A549 (cell line): ENCODE data around the gene GRID2. TPM values are rescaled to one million over a fixed set of nuclear protein-coding genes. Genes with fewer than 3 reads are reported as not detected.

Experiments used
- ATAC-seq, 2 experiments: fragments of 200-7000 bp in 1 of 2; fragments of >200 bp in 1 of 2; cut with Nextera tagmentation in 1 of 2; cut with Tn5 transposase in 1 of 2; 3 replicates each; pipeline versions ENCODE4 v1.8.0 to v1.9.1; 2018 to 2020; ENCODE audit warnings: mild to moderate bottlenecking in 1 of 2, moderate library complexity in 1 of 2
- CTCF ChIA-PET: fragments of 300-600 bp; sonication (Branson Sonifier 250); formaldehyde crosslinking; extraction: SDS; loops from one replicate; lab custom pipeline; 2021; ENCODE audit warnings: antibody characterized with exemption, inconsistent platforms; lab: Yijun Ruan, JAX
- POLR2A ChIA-PET: fragments of 350-600 bp; formaldehyde crosslinking; extraction: SDS; loops from one replicate; lab custom pipeline; 2021; ENCODE audit warnings: antibody characterized with exemption, inconsistent platforms; lab: Yijun Ruan, JAX
- DNase-seq, 2 experiments: peaks; one replicate each; pipeline versions ENCODE4 v3.0.0 to v3.0.0-alpha.2; 2011 to 2016; ENCODE audit warnings: low read depth in 1 of 2, low spot score in 1 of 2
- FAIRE-seq: peaks from 2 replicates; lab custom pipeline; 2011; peaks lifted over from hg19 to GRCh38; lab: Jason Lieb, UNC
- H3K27ac ChIP-seq, 2 experiments: fragments of >200 bp; sonication (Bioruptor Twin); formaldehyde crosslinking; 3 replicates each; pipeline ENCODE4 v1.5.1; 2016 to 2017
- H3K4me1 ChIP-seq: fragments of >200 bp; sonication (Bioruptor Twin); formaldehyde crosslinking; 3 replicates; pipeline ENCODE4 v1.6.1; 2016
- H3K4me2 ChIP-seq: fragments of >200 bp; sonication (Bioruptor Twin); formaldehyde crosslinking; 3 replicates; pipeline ENCODE4 v1.6.1; 2016
- H3K4me3 ChIP-seq: fragments of >200 bp; sonication (Bioruptor Twin); formaldehyde crosslinking; 3 replicates; pipeline ENCODE4 v1.5.1; 2016
- H3K9me3 ChIP-seq: fragments of >200 bp; sonication (Bioruptor Twin); formaldehyde crosslinking; 3 replicates; pipeline ENCODE4 v1.6.1; 2016
- BHLHE40 ChIP-seq: IDR thresholded peaks from 2 replicates; pipeline ENCODE4 v1.6.1; 2012; ENCODE audit warnings: low read depth, low read length, inconsistent platforms
- CBX2 ChIP-seq: fragments of 200-600 bp; sonication (generic); IDR thresholded peaks from 2 replicates; pipeline ENCODE4 v1.6.1; 2016; ENCODE audit warnings: low read depth, mild to moderate bottlenecking, borderline replicate concordance
- CHD4 ChIP-seq: fragments of 200-600 bp; sonication (generic); IDR thresholded peaks from 2 replicates; pipeline ENCODE4 v1.6.1; 2016; ENCODE audit warnings: antibody characterized with exemption, mild to moderate bottlenecking, borderline replicate concordance
- EHF ChIP-seq: fragments of 250-450 bp; sonication (Bioruptor Pico); IDR thresholded peaks from 2 replicates; pipeline ENCODE4 v1.5.0; 2020; ENCODE audit warnings: mild to moderate bottlenecking
- FOSB ChIP-seq: fragments of 250-450 bp; sonication (Bioruptor Pico); IDR thresholded peaks from 2 replicates; pipeline ENCODE4 v1.5.0; 2020; ENCODE audit warnings: mild to moderate bottlenecking, moderate library complexity
- FOSL2 ChIP-seq, 2 experiments: fragments of 450-650 bp in 1 of 2; fragments of >200 bp in 1 of 2; sonication (Bioruptor Twin) in 1 of 2; formaldehyde crosslinking; IDR thresholded peaks; 2 replicates each; pipeline versions ENCODE4 v1.5.0 to v1.6.1; 2016 to 2020; ENCODE audit warnings: mild to moderate bottlenecking in 1 of 2, moderate library complexity in 1 of 2
- FOXS1 ChIP-seq: fragments of 250-450 bp; sonication (Bioruptor Pico); IDR thresholded peaks from 2 replicates; pipeline ENCODE4 v1.5.0; 2020; ENCODE audit warnings: mild to moderate bottlenecking, moderate library complexity
- HDAC2 ChIP-seq: fragments of 200-600 bp; sonication (generic); IDR thresholded peaks from 2 replicates; pipeline ENCODE4 v1.6.1; 2016
- KDM1A ChIP-seq: fragments of 200-600 bp; sonication (generic); IDR thresholded peaks from 2 replicates; pipeline ENCODE4 v1.6.1; 2016; ENCODE audit warnings: low read depth, mild to moderate bottlenecking
- KDM5A ChIP-seq: fragments of 200-600 bp; sonication (generic); IDR thresholded peaks from 2 replicates; pipeline ENCODE4 v1.6.1; 2016; ENCODE audit warnings: antibody characterized with exemption, mild to moderate bottlenecking
- MYC ChIP-seq: IDR thresholded peaks from 2 replicates; pipeline ENCODE4 v1.6.1; 2012; ENCODE audit warnings: mild to moderate bottlenecking, inconsistent platforms, low read length, improper control_type of control experiment, borderline replicate concordance
- POLR2A ChIP-seq: IDR thresholded peaks from 2 replicates; pipeline ENCODE4 v1.6.1; 2012; ENCODE audit warnings: mild to moderate bottlenecking, low read length
- RAD21 ChIP-seq, 2 experiments: fragments of >200 bp in 1 of 2; sonication (Bioruptor Twin) in 1 of 2; formaldehyde crosslinking in 1 of 2; IDR thresholded peaks in 1 of 2; conservative IDR thresholded peaks in 1 of 2; 2 replicates in 1 of 2; 3 replicates in 1 of 2; pipeline ENCODE4 v1.6.1; 2012 to 2018; ENCODE audit warnings: inconsistent platforms in 1 of 2
- RNF2 ChIP-seq: fragments of 200-600 bp; sonication (generic); IDR thresholded peaks from 2 replicates; pipeline ENCODE4 v1.6.1; 2016; ENCODE audit warnings: low read depth, mild to moderate bottlenecking, antibody characterized with exemption, moderate library complexity, borderline replicate concordance
- TP53 ChIP-seq: fragments of 250-450 bp; sonication (Bioruptor Pico); IDR thresholded peaks from 2 replicates; pipeline ENCODE4 v1.5.0; 2021; ENCODE audit warnings: mild to moderate bottlenecking, moderate library complexity
- ZC3H11A ChIP-seq: fragments of 450-650 bp; IDR thresholded peaks from 2 replicates; pipeline ENCODE4 v1.6.1; 2014; ENCODE audit warnings: antibody characterized with exemption, mild to moderate bottlenecking
- ZFP36 ChIP-seq: fragments of 450-650 bp; IDR thresholded peaks from 2 replicates; pipeline ENCODE4 v1.6.1; 2014; ENCODE audit warnings: borderline replicate concordance; ENCODE audit not compliant: partially characterized antibody
- WGBS: methylation state at CpG from one replicate; pipeline ENCODE4 v1.1.6; 2017; ENCODE audit errors: missing lambda C conversion rate; 5-methylcytosine and 5-hydroxymethylcytosine counted together
- polyA plus RNA-seq, 4 experiments: library from polyadenylated mRNA; depleted of rRNA in 3 of 4; stranded (reverse); fragments of >200 nt; fragmentation: RNase III in 1 of 4; extraction: RNeasy Plus Mini Kit Qiagen cat#74134 plus additional on column Dnase treatment in 1 of 4; gene quantifications; 2 replicates in 3 of 4; 3 replicates in 1 of 4; pipeline ENCODE4 v1.2.3, GENCODE V29; 2011 to 2017
- TF ChIP-seq, protein P1 (sequence below): fragments of 250-450 bp; sonication (Bioruptor Pico); IDR thresholded peaks from 2 replicates; pipeline ENCODE4 v1.5.0; 2021; ENCODE audit warnings: mild to moderate bottlenecking, moderate library complexity, borderline replicate concordance
- TF ChIP-seq, protein P2 (sequence below): fragments of 250-450 bp; sonication (Bioruptor Pico); IDR thresholded peaks from 2 replicates; pipeline ENCODE4 v1.5.0; 2020; ENCODE audit warnings: low read depth, mild to moderate bottlenecking, moderate library complexity
- TF ChIP-seq, protein P3 (sequence below): fragments of >200 bp; sonication (Bioruptor Twin); formaldehyde crosslinking; IDR thresholded peaks from 3 replicates; pipeline ENCODE4 v1.6.1; 2016

The GRID2 gene
- polyA plus RNA-seq, 2 of the 4 experiments (the other 2 are of a cell fraction), result not detected

DNA sequence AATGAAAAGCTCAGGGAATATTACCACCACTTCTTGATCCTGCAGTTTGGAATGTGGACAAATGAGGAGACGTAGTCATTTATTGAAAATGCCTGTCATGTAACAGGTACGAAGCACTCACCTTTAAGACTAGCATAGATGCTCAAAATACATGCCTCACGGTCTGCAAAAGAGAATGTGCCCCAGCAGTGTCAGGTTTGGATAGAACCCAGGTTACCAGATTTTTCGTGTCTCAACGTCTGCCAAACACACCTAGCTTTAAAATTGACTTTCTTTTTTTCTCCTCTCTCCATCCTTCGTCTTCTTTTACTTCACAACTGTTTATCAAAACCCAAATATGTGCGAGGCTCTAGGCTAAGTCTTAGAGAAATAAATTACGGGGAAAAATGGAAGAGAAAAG lies 918.0 kb downstream of the GRID2 start:
- no peak for ATAC-seq
- Histone ChIP-seq H3K4me2 (no peak overlapping the region), H3K27ac (no peak overlapping the region), H3K9me3 (no peaks in the 10 kb centered on the region), H3K4me3 (no peak overlapping the region), H3K4me1 (no peaks in the 10 kb centered on the region)
- ChIA-PET POLR2A (no interaction called here), CTCF (no interaction called here)
- TF ChIP-seq KDM5A (no peak), EHF (CRISPR knock-in tag) (no peak), BHLHE40 (no peak), KDM1A (no peak), TP53 (no peak), FOXS1 (CRISPR knock-in tag) (no peak), RAD21 (conservative IDR thresholded peaks at IDR 0.05 in 1 of 2, IDR thresholded peaks at IDR 0.05 in 1 of 2) (no peak), FOSL2 (IDR thresholded peaks at IDR 0.05) (no peak), FOSL2 (CRISPR knock-in tag; IDR thresholded peaks at IDR 0.05) (no peak), HDAC2 (no peak), CBX2 (no peak)
- TF ChIP-seq, protein P1, sequence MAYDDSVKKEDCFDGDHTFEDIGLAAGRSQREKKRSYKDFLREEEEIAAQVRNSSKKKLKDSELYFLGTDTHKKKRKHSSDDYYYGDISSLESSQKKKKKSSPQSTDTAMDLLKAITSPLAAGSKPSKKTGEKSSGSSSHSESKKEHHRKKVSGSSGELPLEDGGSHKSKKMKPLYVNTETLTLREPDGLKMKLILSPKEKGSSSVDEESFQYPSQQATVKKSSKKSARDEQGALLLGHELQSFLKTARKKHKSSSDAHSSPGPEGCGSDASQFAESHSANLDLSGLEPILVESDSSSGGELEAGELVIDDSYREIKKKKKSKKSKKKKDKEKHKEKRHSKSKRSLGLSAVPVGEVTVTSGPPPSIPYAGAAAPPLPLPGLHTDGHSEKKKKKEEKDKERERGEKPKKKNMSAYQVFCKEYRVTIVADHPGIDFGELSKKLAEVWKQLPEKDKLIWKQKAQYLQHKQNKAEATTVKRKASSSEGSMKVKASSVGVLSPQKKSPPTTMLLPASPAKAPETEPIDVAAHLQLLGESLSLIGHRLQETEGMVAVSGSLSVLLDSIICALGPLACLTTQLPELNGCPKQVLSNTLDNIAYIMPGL (CRISPR knock-in tag), result no peak
- DNase-seq, result no peak
- WGBS, result 37% methylated on average over 8 of the region's 8 CpGs
- FAIRE-seq, result no peak

DNA sequence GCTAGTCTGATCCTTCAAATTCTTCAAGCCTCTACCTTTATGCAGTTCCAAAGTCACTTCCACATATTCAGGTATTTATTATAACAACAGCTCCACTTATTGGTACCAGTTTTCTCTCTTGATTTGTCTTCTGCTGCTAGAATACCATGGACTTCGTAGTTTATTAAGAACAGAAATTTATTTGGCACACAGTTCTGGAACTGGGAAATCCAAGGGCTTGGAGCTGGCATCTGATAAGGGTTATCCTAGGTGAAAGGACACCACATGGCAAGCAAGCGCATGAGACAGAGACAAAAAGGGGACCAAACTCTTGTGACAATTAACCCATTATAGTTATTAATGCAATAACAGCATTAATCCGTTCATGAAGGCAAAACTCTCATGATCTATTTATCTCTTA lies 924.3 kb downstream of the GRID2 start:
- POLR2A ChIA-PET, result no interaction called here

DNA sequence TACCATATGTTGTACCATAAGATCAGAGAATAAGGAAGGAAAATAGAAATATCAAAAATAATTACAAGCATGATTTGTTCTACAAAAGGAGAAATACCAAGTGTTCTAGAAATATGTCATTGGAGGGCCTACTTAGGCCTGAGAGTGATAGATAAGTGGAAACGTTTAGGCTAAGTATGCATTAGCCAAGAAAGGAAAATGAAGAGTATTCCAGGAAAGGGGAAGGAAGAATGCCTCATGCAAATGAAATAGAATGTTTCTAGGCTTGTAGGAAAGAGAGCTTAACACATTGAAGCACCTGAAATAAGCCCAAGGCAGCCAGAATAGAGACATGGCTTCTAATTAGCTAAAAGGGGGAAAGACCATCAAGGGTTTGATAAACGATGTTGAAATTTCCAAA lies 929.1 kb downstream of the GRID2 start:
- TF ChIP-seq RNF2, result no peak
- TF ChIP-seq EHF (CRISPR knock-in tag), result no peak
- TF ChIP-seq FOSB (CRISPR knock-in tag), result no peak
- no peak for TF ChIP-seq MYC
- no peak for TF ChIP-seq HDAC2
- TF ChIP-seq, protein P2, sequence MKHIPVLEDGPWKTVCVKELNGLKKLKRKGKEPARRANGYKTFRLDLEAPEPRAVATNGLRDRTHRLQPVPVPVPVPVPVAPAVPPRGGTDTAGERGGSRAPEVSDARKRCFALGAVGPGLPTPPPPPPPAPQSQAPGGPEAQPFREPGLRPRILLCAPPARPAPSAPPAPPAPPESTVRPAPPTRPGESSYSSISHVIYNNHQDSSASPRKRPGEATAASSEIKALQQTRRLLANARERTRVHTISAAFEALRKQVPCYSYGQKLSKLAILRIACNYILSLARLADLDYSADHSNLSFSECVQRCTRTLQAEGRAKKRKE (CRISPR knock-in tag), result no peak
- TF ChIP-seq RAD21 (conservative IDR thresholded peaks at IDR 0.05 in 1 of 2, IDR thresholded peaks at IDR 0.05 in 1 of 2), result no peak
- TF ChIP-seq CHD4, result no peak
- TF ChIP-seq, protein P3, sequence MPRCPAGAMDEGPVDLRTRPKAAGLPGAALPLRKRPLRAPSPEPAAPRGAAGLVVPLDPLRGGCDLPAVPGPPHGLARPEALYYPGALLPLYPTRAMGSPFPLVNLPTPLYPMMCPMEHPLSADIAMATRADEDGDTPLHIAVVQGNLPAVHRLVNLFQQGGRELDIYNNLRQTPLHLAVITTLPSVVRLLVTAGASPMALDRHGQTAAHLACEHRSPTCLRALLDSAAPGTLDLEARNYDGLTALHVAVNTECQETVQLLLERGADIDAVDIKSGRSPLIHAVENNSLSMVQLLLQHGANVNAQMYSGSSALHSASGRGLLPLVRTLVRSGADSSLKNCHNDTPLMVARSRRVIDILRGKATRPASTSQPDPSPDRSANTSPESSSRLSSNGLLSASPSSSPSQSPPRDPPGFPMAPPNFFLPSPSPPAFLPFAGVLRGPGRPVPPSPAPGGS, result no peak
- TF ChIP-seq ZFP36, result no peak
- TF ChIP-seq ZC3H11A, result no peak
- no peak for TF ChIP-seq POLR2A
- no peak for TF ChIP-seq FOXS1 (CRISPR knock-in tag)
- no peak for TF ChIP-seq TP53
- no peak for TF ChIP-seq FOSL2 (IDR thresholded peaks at IDR 0.05)
- TF ChIP-seq FOSL2 (CRISPR knock-in tag; IDR thresholded peaks at IDR 0.05), result no peak
- CTCF ChIA-PET, result no interaction called here
- ATAC-seq (no peak), FAIRE-seq (no peak), DNase-seq (no peak)
- no peak overlapping the region for H3K27ac ChIP-seq
- H3K4me2 ChIP-seq, result no peak overlapping the region
- 38% methylated on average over 2 of the region's 2 CpGs for WGBS
- no peaks in the 10 kb centered on the region for H3K4me1 ChIP-seq
- POLR2A ChIA-PET, result no interaction called here
- H3K4me3 ChIP-seq, result no peak overlapping the region
- H3K9me3 ChIP-seq, result no peaks in the 10 kb centered on the region

More for the DNA sequence above, 924.3 kb downstream of the GRID2 start:
- FAIRE-seq (no peak), ATAC-seq (no peak), DNase-seq (no peak)
- no peak for TF ChIP-seq CBX2
- WGBS, result 25% methylated on average over 3 of the region's 3 CpGs
- Histone ChIP-seq H3K4me1 (no peaks in the 10 kb centered on the region), H3K4me2 (no peak overlapping the region), H3K4me3 (no peak overlapping the region), H3K27ac (no peak overlapping the region), H3K9me3 (no peaks in the 10 kb centered on the region)
- CTCF ChIA-PET, result no interaction called here
